Esophagus muscularis mucosa (tissue), 4 donors: Measurements from ENCODE around the gene GASK1A. TPM values are rescaled to one million over a fixed set of nuclear protein-coding genes. Genes with fewer than 3 reads are reported as not detected.
A peak's percentile ranks its signal among the peaks of the same experiment; 100 is the strongest.

Experiments used
- DNase-seq: peaks from one replicate; pipeline ENCODE4 v3.0.0-alpha.2; 2017; ENCODE audit errors: extremely low spot score
- H3K27ac ChIP-seq, 4 donors: fragments of 200-600 bp; sonication (generic); replicated peaks in 1 of 4; 1 replicate in 3 of 4; 2 replicates in 1 of 4; pipeline ENCODE4 v1.5.1; 2016 to 2019; ENCODE audit warnings: mild to moderate bottlenecking in 1 of 4
- H3K27me3 ChIP-seq, 4 donors: fragments of 200-600 bp; sonication (generic); one replicate each; pipeline versions ENCODE4 v1.5.1 to v1.6.0; 2016 to 2019
- H3K36me3 ChIP-seq, 4 donors: fragments of 200-600 bp; sonication (generic); one replicate each; pipeline ENCODE4 v1.5.1; 2016 to 2019
- H3K4me1 ChIP-seq, 4 donors: fragments of 200-600 bp; sonication (generic); one replicate each; pipeline ENCODE4 v1.5.1; 2016 to 2019
- H3K4me3 ChIP-seq, 4 donors: fragments of 200-600 bp; sonication (generic); 1 replicate in 2 of 4; 2 replicates in 2 of 4; pipeline ENCODE4 v1.5.1; 2016 to 2019; ENCODE audit warnings: mild to moderate bottlenecking in 4 of 4, moderate library complexity in 1 of 4
- H3K9me3 ChIP-seq, 4 donors: fragments of 200-600 bp; sonication (generic); 1 replicate in 3 of 4; 2 replicates in 1 of 4; pipeline ENCODE4 v1.5.1; 2016 to 2019
- EP300 ChIP-seq: sonication (generic); formaldehyde crosslinking; IDR thresholded peaks from one replicate; pipeline ENCODE4 v1.6.1; 2017; ENCODE audit warnings: antibody characterized with exemption
- POLR2A ChIP-seq: fragments of 450-650 bp; IDR thresholded peaks from one replicate; pipeline ENCODE4 v1.6.1; 2017; ENCODE audit warnings: antibody characterized with exemption, moderate library complexity, mild to moderate bottlenecking, low read depth
- POLR2AphosphoS5 ChIP-seq, 2 donors: sonication (generic); formaldehyde crosslinking; IDR thresholded peaks; one replicate each; pipeline ENCODE4 v1.6.1; 2017; ENCODE audit warnings: antibody characterized with exemption in 2 of 2
- WGBS: methylation state at CpG from one replicate; pipeline ENCODE4 v1.1.5; 2018; 5-methylcytosine and 5-hydroxymethylcytosine counted together
- intact Hi-C: fragments of 100-400 bp; cut with DNase I; formaldehyde crosslinking; loops from one replicate; pipeline ENCODE4 v1.15.1; 2023
- total RNA-seq, 4 donors: library from RNA; depleted of rRNA; stranded (reverse); fragments of >200 nt; gene quantifications; one replicate each; pipeline versions ENCODE4 v1.1.0 to v1.2.1, GENCODE V29; 2016
- TF ChIP-seq, protein P1 (sequence below), 3 experiments: fragments of 200-600 bp in 2 of 3; fragments of 450-650 bp in 1 of 3; sonication (generic) in 2 of 3; IDR thresholded peaks; one replicate each; pipeline ENCODE4 v1.5.1; 2017 to 2019; ENCODE audit warnings: antibody characterized with exemption in 3 of 3, mild to moderate bottlenecking in 2 of 3, moderate library complexity in 1 of 3

Gene GASK1A
- total RNA-seq, 4 donors from 2014 or later, result 10.2 to 22.1 (median 15.8) TPM

DNA sequence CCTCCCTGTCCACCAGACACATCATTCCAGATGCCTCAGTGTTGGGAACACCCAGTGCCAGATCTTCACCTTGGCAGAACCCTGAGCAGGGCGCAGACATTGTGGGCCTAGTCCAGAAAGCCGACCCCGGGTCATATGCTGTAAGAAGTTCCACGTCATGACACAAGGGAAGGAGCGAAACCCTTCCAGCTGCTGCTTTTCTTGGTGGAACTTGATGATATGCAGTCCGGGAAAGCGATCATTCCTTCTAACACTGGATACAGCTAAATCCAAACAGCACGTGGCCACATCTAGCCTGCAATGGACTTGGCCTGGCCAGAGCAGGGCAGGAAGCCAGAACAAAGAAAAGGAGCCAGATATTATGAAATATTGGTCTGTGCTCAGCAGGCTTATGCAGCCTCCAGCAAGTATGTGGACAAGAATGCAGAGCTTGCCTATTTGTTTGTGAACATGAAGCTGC is 22.0 kb downstream of the GASK1A start:
- WGBS, result 28% methylated on average over 8 of the region's 8 CpGs
- Histone ChIP-seq H3K27ac (peak overlapping the region; percentile 85 to 91 (median 88)), H3K27me3 (no peaks in the 10 kb centered on the region), H3K4me1 (peaks cover 35 to 94% (median 79%) of the 10 kb centered on the region in 4 donors), H3K9me3 (no peaks in the 10 kb centered on the region), H3K36me3 (no peaks in the 10 kb centered on the region), H3K4me3 (peak overlapping the region in 3 of 4 donors; percentile 15 to 41 (median 27))
- no peak for TF ChIP-seq EP300
- TF ChIP-seq, protein P1, sequence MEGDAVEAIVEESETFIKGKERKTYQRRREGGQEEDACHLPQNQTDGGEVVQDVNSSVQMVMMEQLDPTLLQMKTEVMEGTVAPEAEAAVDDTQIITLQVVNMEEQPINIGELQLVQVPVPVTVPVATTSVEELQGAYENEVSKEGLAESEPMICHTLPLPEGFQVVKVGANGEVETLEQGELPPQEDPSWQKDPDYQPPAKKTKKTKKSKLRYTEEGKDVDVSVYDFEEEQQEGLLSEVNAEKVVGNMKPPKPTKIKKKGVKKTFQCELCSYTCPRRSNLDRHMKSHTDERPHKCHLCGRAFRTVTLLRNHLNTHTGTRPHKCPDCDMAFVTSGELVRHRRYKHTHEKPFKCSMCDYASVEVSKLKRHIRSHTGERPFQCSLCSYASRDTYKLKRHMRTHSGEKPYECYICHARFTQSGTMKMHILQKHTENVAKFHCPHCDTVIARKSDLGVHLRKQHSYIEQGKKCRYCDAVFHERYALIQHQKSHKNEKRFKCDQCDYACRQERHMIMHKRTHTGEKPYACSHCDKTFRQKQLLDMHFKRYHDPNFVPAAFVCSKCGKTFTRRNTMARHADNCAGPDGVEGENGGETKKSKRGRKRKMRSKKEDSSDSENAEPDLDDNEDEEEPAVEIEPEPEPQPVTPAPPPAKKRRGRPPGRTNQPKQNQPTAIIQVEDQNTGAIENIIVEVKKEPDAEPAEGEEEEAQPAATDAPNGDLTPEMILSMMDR (IDR thresholded peaks at IDR 0.05), result no peak
- no peak for TF ChIP-seq POLR2A
- peak; percentile 91 to 95 for TF ChIP-seq POLR2AphosphoS5 (IDR thresholded peaks at IDR 0.05)
- peak; percentile 98 for DNase-seq
- intact Hi-C loops, result no loop called here

DNA sequence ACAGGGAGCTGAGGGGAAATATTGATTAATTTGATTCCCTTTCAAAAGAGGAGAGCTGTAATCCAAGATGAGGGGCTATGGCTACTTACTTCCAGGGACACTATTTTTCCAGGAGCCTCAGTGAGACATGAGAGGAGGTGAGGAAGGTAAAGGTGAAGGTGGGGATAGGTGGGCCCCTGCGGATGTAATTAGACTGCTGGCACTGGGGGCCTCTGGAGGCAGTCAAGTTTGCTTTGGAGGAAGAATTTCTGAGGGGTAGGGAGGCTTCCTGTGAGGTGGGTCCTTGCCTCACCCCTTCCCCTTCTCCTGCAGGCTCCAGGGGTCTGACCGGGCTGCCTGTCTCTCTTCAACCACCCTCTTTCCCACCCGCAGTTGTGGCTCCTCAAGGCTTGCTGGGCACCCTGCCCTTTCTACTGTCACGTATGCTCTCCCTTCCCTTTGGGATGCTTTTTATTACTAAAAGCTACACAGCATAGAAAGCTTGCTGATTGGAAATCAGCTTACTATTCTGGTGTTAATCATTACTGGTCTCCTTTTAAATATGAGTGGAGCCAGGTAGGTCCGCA is 22.5 kb downstream of the GASK1A start:
- WGBS, result 57% methylated on average over 5 of the region's 5 CpGs
- no peaks in the 10 kb centered on the region for H3K27me3 ChIP-seq
- no peak for DNase-seq
- peaks cover 32 to 89% (median 74%) of the 10 kb centered on the region in 4 donors for H3K4me1 ChIP-seq
- H3K9me3 ChIP-seq, result no peaks in the 10 kb centered on the region
- no peaks in the 10 kb centered on the region for H3K36me3 ChIP-seq
- intact Hi-C loops, result no loop called here
- peak overlapping the region; percentile 15 to 41 (median 30) for H3K4me3 ChIP-seq
- H3K27ac ChIP-seq, result peak overlapping the region; percentile 85 to 91 (median 88)
- TF ChIP-seq, protein P1 (IDR thresholded peaks at IDR 0.05), result no peak
- no peak for TF ChIP-seq POLR2A
- no peak for TF ChIP-seq POLR2AphosphoS5 (IDR thresholded peaks at IDR 0.05)
- no peak for TF ChIP-seq EP300

DNA sequence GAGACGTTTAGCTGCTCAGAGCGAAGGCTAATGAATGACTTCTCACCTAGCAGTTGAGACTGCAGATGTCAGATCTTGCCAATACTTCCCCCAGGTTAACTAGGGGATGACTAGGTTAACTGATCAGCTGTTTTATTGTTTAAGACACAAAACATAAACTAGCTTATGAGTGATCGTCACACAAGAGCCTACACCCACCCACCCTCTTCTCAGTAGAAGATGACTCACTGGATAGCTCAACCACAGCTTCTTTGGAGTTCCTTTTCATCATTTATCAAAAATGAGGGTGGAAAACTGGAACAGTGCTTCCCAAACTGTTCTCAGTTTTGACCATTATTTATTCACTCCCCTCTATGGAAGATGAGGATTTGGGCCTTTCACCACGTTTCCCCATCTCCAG is 25.2 kb downstream of the GASK1A start:
- Histone ChIP-seq H3K27ac (peak overlapping the region in 1 of 4 donors; percentile 91), H3K4me1 (peaks cover 28 to 62% (median 48%) of the 10 kb centered on the region in 4 donors), H3K4me3 (no peak overlapping the region), H3K27me3 (no peaks in the 10 kb centered on the region), H3K36me3 (no peaks in the 10 kb centered on the region), H3K9me3 (no peaks in the 10 kb centered on the region)
- no peak for TF ChIP-seq EP300
- TF ChIP-seq POLR2A, result no peak
- no peak for TF ChIP-seq POLR2AphosphoS5 (IDR thresholded peaks at IDR 0.05)
- TF ChIP-seq, protein P1 (IDR thresholded peaks at IDR 0.05), result no peak
- intact Hi-C loops, result no loop called here
- DNase-seq, result no peak
- 68% methylated on average over 4 of the region's 4 CpGs for WGBS

DNA sequence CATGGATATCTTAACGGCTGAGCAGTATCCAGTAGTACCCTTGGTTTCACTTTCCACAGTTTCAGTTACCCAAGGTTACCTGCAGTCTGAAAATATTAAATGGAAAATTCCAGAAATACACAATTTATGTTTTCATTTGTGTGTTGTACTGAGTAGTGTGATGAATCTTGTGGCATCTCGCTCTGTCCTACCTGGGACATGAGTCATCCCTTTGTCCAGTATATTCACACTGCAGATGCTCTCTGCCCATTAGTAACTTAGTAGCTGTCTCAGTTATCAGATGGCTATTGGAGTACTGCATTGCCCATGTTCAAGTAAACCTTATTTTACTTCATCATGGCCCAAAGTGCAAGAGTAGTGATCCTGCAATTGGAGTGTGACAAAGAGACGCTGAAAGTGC is 26.1 kb downstream of the GASK1A start:
- no peak overlapping the region for H3K27ac ChIP-seq
- no peak for DNase-seq
- no peaks in the 10 kb centered on the region for H3K27me3 ChIP-seq
- H3K9me3 ChIP-seq, result no peaks in the 10 kb centered on the region
- intact Hi-C loops, result no loop called here
- whole genome bisulfite sequencing, result 91% methylated on average over 3 of the region's 3 CpGs
- no peak overlapping the region for H3K4me3 ChIP-seq
- H3K36me3 ChIP-seq, result no peaks in the 10 kb centered on the region
- TF ChIP-seq EP300 (no peak), POLR2AphosphoS5 (IDR thresholded peaks at IDR 0.05) (no peak), POLR2A (no peak)
- TF ChIP-seq, protein P1 (IDR thresholded peaks at IDR 0.05), result no peak
- H3K4me1 ChIP-seq, result peaks cover 18 to 53% (median 38%) of the 10 kb centered on the region in 4 donors
